Caco-2 (cell line): ENCODE measurements around the gene CLPSL1. TPM values are rescaled to one million over a fixed set of nuclear protein-coding genes. Genes with fewer than 3 reads are reported as not detected.

Source experiments
- BruUV-seq: library from RNA; stranded (reverse); fragments of 400-500 nt; replicated peaks from 2 replicates; lab custom pipeline; 2021; lab: Mats Ljungman, UMichigan
- CTCF ChIA-PET: fragments of 300-600 bp; sonication (Branson Sonifier 250); formaldehyde crosslinking; loops from one replicate; lab custom pipeline; 2022; ENCODE audit warnings: antibody characterized with exemption; lab: Charles Lee
- POLR2A ChIA-PET: fragments of 300-600 bp; sonication (Branson Sonifier 250); formaldehyde crosslinking; loops from one replicate; lab custom pipeline; 2022; ENCODE audit warnings: antibody characterized with exemption; lab: Charles Lee
- DNase-seq, 2 experiments: peaks; one replicate each; pipeline versions ENCODE4 v3.0.0 to v3.0.0-alpha.2; 2020 to 2022
- H3K27me3 ChIP-seq: replicated peaks from 2 replicates; pipeline ENCODE4 v1.6.0; 2011; ENCODE audit warnings: low read length; ENCODE audit not compliant: control insufficient read depth, insufficient read depth
- H3K36me3 ChIP-seq: 2 replicates; pipeline ENCODE4 v1.5.1; 2011; ENCODE audit warnings: low read length; ENCODE audit not compliant: control insufficient read depth, insufficient read depth
- H3K4me1 ChIP-seq: fragments of 250-450 bp; sonication (Bioruptor Pico); 2 replicates; pipeline ENCODE4 v1.5.1; 2020; ENCODE audit warnings: mild to moderate bottlenecking
- H3K4me3 ChIP-seq: 2 replicates; pipeline ENCODE4 v1.5.1; 2011; ENCODE audit warnings: low read depth, mild to moderate bottlenecking, control low read depth, low read length
- H3K9me3 ChIP-seq: fragments of 250-450 bp; sonication (Bioruptor Pico); 2 replicates; pipeline ENCODE4 v1.5.1; 2020; ENCODE audit warnings: mild to moderate bottlenecking, moderate library complexity
- H3K27ac Mint-ChIP-seq: one replicate; pipeline ENCODE4 v1.8.0; 2022; ENCODE audit warnings: mixed read lengths; ENCODE audit not compliant: unreplicated experiment
- H3K27me3 Mint-ChIP-seq: one replicate; pipeline ENCODE4 v1.8.0; 2022; ENCODE audit warnings: mixed read lengths; ENCODE audit not compliant: insufficient read depth, unreplicated experiment
- H3K36me3 Mint-ChIP-seq: one replicate; pipeline ENCODE4 v1.8.0; 2022; ENCODE audit warnings: mild to moderate bottlenecking, mixed read lengths; ENCODE audit not compliant: insufficient read depth, unreplicated experiment
- H3K4me1 Mint-ChIP-seq: one replicate; pipeline ENCODE4 v1.8.0; 2022; ENCODE audit warnings: low read depth, mixed read lengths; ENCODE audit not compliant: unreplicated experiment
- H3K4me3 Mint-ChIP-seq: one replicate; pipeline ENCODE4 v1.8.0; 2022; ENCODE audit warnings: mild to moderate bottlenecking, moderate library complexity, mixed read lengths; ENCODE audit not compliant: unreplicated experiment
- H3K9me3 Mint-ChIP-seq: one replicate; pipeline ENCODE4 v1.8.0; 2022; ENCODE audit warnings: mixed read lengths; ENCODE audit not compliant: unreplicated experiment
- intact Hi-C: fragments of 100-400 bp; cut with micrococcal nuclease; formaldehyde crosslinking; loops from one replicate; pipeline ENCODE4 v1.10.0; 2022; ENCODE audit not compliant: unreplicated experiment
- total RNA-seq: library from RNA; stranded (reverse); gene quantifications from 2 replicates; pipeline ENCODE4 v1.2.3, GENCODE V29; 2022
- TF ChIP-seq, protein P1 (sequence below), 2 experiments: fragments of 200-600 bp in 1 of 2; IDR thresholded peaks; 1 replicate in 1 of 2; 2 replicates in 1 of 2; pipeline versions ENCODE4 v1.5.1 to v1.8.0; 2011 to 2022; ENCODE audit warnings: antibody characterized with exemption in 1 of 2, control low read depth in 1 of 2, inconsistent platforms in 1 of 2, low read depth in 1 of 2, low read length in 1 of 2, mild to moderate bottlenecking in 1 of 2, moderate library complexity in 1 of 2; ENCODE audit not compliant: insufficient read depth in 1 of 2, severe bottlenecking in 1 of 2, unreplicated experiment in 1 of 2

Gene CLPSL1
- total RNA-seq, 1 experiment from 2014 or later = not detected

- H3K36me3 Mint-ChIP-seq = no peaks in the 10 kb centered on the region
- TF ChIP-seq, protein P1, sequence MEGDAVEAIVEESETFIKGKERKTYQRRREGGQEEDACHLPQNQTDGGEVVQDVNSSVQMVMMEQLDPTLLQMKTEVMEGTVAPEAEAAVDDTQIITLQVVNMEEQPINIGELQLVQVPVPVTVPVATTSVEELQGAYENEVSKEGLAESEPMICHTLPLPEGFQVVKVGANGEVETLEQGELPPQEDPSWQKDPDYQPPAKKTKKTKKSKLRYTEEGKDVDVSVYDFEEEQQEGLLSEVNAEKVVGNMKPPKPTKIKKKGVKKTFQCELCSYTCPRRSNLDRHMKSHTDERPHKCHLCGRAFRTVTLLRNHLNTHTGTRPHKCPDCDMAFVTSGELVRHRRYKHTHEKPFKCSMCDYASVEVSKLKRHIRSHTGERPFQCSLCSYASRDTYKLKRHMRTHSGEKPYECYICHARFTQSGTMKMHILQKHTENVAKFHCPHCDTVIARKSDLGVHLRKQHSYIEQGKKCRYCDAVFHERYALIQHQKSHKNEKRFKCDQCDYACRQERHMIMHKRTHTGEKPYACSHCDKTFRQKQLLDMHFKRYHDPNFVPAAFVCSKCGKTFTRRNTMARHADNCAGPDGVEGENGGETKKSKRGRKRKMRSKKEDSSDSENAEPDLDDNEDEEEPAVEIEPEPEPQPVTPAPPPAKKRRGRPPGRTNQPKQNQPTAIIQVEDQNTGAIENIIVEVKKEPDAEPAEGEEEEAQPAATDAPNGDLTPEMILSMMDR (IDR thresholded peaks at IDR 0.05; ENCODE audit: insufficient read depth in 1 of 2, low read depth in 1 of 2, low read length in 1 of 2, severe bottlenecking in 1 of 2, unreplicated experiment in 1 of 2) = no peak
- BruUV-seq = no TSS peak
- DNase-seq = no peak
- Histone ChIP-seq H3K27me3 (no peaks in the 10 kb centered on the region), H3K4me3 (no peak overlapping the region), H3K4me1 (peaks cover 10% of the 10 kb centered on the region; the same call in 1 of the 2 replicates), H3K9me3 (no peaks in the 10 kb centered on the region), H3K36me3 (no peaks in the 10 kb centered on the region)
- H3K9me3 Mint-ChIP-seq = no peaks in the 10 kb centered on the region
- ChIA-PET CTCF (no interaction called here), POLR2A (no interaction called here)
- H3K27me3 Mint-ChIP-seq = no peaks in the 10 kb centered on the region
- no peaks in the 10 kb centered on the region for H3K4me1 Mint-ChIP-seq
- no peak overlapping the region for H3K4me3 Mint-ChIP-seq
- intact Hi-C loops = loop anchor here (1.0 kb wide), 1 partner anchor 11 kb away; no protein-coding TSS in a partner anchor
- no peak overlapping the region for H3K27ac Mint-ChIP-seq
Measured at GRCh38 chr6:35798706-35799105, 17.9 kb downstream of the CLPSL1 start.

DNA sequence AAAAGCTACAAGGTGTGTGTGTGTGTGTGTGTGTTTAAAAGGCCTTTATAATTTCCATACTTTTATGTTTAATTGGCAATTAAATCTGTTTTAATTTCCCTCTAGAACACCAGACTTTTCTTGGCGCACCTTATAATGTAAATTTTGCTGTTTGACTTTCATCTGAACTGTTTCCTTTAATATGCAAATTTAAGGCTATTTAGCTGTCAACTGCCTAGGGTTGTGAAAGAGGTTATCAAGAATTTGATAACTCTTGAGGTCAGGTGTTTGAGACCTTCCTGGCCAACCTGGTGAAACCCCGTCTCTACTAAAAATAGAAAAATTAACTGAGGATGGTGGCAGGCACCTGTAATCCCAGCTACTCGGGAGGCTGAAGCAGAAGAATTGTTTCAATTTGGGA lies 20.3 kb downstream of the CLPSL1 start:
- no peak for DNase-seq
- ChIA-PET CTCF (no interaction called here), POLR2A (no interaction called here)
- Mint-ChIP-seq H3K4me1 (no peaks in the 10 kb centered on the region), H3K9me3 (no peaks in the 10 kb centered on the region), H3K36me3 (no peaks in the 10 kb centered on the region), H3K27me3 (no peaks in the 10 kb centered on the region), H3K27ac (no peak overlapping the region), H3K4me3 (no peak overlapping the region)
- H3K9me3 ChIP-seq = no peaks in the 10 kb centered on the region
- H3K36me3 ChIP-seq = no peaks in the 10 kb centered on the region
- TF ChIP-seq, protein P1 (IDR thresholded peaks at IDR 0.05; ENCODE audit: insufficient read depth in 1 of 2, low read depth in 1 of 2, low read length in 1 of 2, severe bottlenecking in 1 of 2, unreplicated experiment in 1 of 2) = no peak
- BruUV-seq = no TSS peak
- peaks cover 10% of the 10 kb centered on the region; the same call in 1 of the 2 replicates for H3K4me1 ChIP-seq
- H3K27me3 ChIP-seq = no peaks in the 10 kb centered on the region
- intact Hi-C loops = no loop called here
- H3K4me3 ChIP-seq = no peak overlapping the region

DNA sequence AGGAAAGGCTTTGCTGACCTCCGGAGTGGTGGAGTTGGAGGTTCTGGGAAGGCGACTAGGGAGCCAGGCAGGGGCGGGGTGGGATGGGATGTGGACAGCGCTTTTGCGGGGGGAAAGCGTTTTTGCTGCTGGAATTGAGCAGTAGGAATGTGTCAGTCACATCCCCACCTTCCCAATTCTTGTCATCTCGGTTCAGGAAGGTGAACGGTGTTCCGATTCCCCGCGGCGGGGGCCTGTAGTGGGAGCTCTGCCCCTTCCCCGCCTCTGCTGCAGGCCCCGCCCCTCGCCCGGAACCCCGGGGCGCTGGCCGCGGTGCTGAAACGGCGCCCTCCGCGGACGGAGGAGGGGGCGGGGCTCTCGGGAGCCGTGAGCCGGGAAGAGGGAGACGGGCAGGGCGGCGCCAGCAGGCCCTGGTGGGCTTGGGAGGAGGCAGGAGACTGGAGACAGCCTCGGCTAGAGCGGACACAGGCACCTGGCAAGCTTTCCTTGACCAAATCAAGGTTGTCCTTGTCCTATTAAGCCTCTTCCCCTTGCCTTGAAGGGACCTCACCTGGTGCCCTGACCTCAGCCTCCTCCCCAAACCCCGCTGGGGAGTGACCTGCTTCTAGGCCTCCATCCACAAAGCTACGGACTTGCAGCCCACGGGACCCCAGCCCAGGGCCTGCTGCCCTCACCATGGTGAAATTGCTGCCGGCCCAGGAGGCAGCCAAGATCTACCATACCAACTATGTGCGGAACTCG lies 24.3 kb downstream of the CLPSL1 start, which contains the start of gene LHFPL5:
TSS of gene LHFPL5 (plus strand) at position 357 of the 741 bp plus-strand sequence. CDS start at position 676, 319 bp downstream.
- no peaks in the 10 kb centered on the region for H3K9me3 Mint-ChIP-seq
- H3K4me1 ChIP-seq = no peaks in the 10 kb centered on the region
- ChIA-PET CTCF (interaction anchor here (0.6 kb wide), 1 partner anchor 392 kb away, joined by 3 read pairs; no protein-coding TSS in a partner anchor), POLR2A (no interaction called here)
- intact Hi-C loops = no loop called here
- no TSS peak for BruUV-seq
- H3K4me3 Mint-ChIP-seq = peak within 1 kb of the TSS; percentile 59
- no peaks in the 10 kb centered on the region for H3K36me3 ChIP-seq
- TF ChIP-seq, protein P1 (IDR thresholded peaks at IDR 0.05; ENCODE audit: insufficient read depth in 1 of 2, low read depth in 1 of 2, low read length in 1 of 2, severe bottlenecking in 1 of 2, unreplicated experiment in 1 of 2) = peak in 1 of 2 experiments; percentile 20
- H3K4me1 Mint-ChIP-seq = no peaks in the 10 kb centered on the region
- no peaks in the 10 kb centered on the region for H3K36me3 Mint-ChIP-seq
- H3K27me3 ChIP-seq = no peaks in the 10 kb centered on the region
- H3K27ac Mint-ChIP-seq = no peak within 1 kb of the TSS
- H3K9me3 ChIP-seq = no peaks in the 10 kb centered on the region
- H3K27me3 Mint-ChIP-seq = no peaks in the 10 kb centered on the region
- peak within 1 kb of the TSS; percentile 23 for H3K4me3 ChIP-seq
- peak in 1 of 2 experiments; percentile 86 for DNase-seq
